GM12874 (cell line): ENCODE results near the gene PGAM1.

Experiments
- CTCF ChIP-seq: IDR thresholded peaks from 2 replicates; pipeline ENCODE4 v1.5.1; 2011; ENCODE audit warnings: low read depth, mild to moderate bottlenecking, control low read depth, low read length, moderate library complexity; ENCODE audit not compliant: insufficient read depth

The PGAM1 gene

GRCh38 chr10:97411406-97411805 lies 14.6 kb upstream of the PGAM1 start:
- TF ChIP-seq CTCF = no peak

GRCh38 chr10:97412891-97413304 lies 13.1 kb upstream of the PGAM1 start:
- TF ChIP-seq CTCF = no peak

- no peak for TF ChIP-seq CTCF
Measured at GRCh38 chr10:97416565-97416964, 9.4 kb upstream of the PGAM1 start.

- TF ChIP-seq CTCF = no peak
Measured at GRCh38 chr10:97426776-97427570, 982 bp downstream of the PGAM1 start.

- no peak for TF ChIP-seq CTCF
Measured at GRCh38 chr10:97427571-97428179, 1.7 kb downstream of the PGAM1 start.

GRCh38 chr10:97428572-97428981 lies 2.6 kb downstream of the PGAM1 start:
- TF ChIP-seq CTCF = no peak

GRCh38 chr10:97434055-97434454 lies 8.1 kb downstream of the PGAM1 start:
- no peak for TF ChIP-seq CTCF
